Duodenal mucosa (tissue), 2 donors: ENCODE data around the gene OSBPL10.

Experiments
- H3K27ac ChIP-seq: one replicate; pipeline ENCODE4 v1.7.0; 2013; ENCODE audit warnings: low read depth, low read length
- H3K27me3 ChIP-seq, 2 donors: one replicate each; pipeline ENCODE4 v1.7.0; 2013; ENCODE audit warnings: low read length in 2 of 2, control low read depth in 1 of 2; ENCODE audit not compliant: insufficient read depth in 2 of 2, control insufficient read depth in 1 of 2
- H3K36me3 ChIP-seq, 2 donors: one replicate each; pipeline ENCODE4 v1.7.0; 2013; ENCODE audit warnings: low read length in 2 of 2, control low read depth in 1 of 2; ENCODE audit not compliant: insufficient read depth in 2 of 2, control insufficient read depth in 1 of 2
- H3K4me1 ChIP-seq, 2 donors: one replicate each; pipeline ENCODE4 v1.7.0; 2013; ENCODE audit warnings: low read length in 2 of 2, control low read depth in 1 of 2; ENCODE audit not compliant: insufficient read depth in 2 of 2, control insufficient read depth in 1 of 2
- H3K4me3 ChIP-seq, 2 donors: one replicate each; pipeline ENCODE4 v1.7.0; 2013; ENCODE audit warnings: low read length in 2 of 2, low read depth in 1 of 2
- H3K9ac ChIP-seq, 2 donors: one replicate each; pipeline ENCODE4 v1.7.0; 2013; ENCODE audit warnings: low read length in 2 of 2, low read depth in 1 of 2
- H3K9me3 ChIP-seq, 2 donors: one replicate each; pipeline ENCODE4 v1.7.0; 2013; ENCODE audit warnings: low read length in 2 of 2, control low read depth in 1 of 2; ENCODE audit not compliant: control insufficient read depth in 1 of 2

Gene OSBPL10

GRCh38 chr3:31947162-31947561 is 33.9 kb downstream of the OSBPL10 start:
- Histone ChIP-seq H3K9me3 (no peaks in the 10 kb centered on the region), H3K4me3 (no peak overlapping the region), H3K27ac (no peak overlapping the region), H3K9ac (no peak overlapping the region), H3K4me1 (peaks cover 15 to 16% of the 10 kb centered on the region in 2 donors), H3K27me3 (no peaks in the 10 kb centered on the region), H3K36me3 (no peaks in the 10 kb centered on the region)

DNA sequence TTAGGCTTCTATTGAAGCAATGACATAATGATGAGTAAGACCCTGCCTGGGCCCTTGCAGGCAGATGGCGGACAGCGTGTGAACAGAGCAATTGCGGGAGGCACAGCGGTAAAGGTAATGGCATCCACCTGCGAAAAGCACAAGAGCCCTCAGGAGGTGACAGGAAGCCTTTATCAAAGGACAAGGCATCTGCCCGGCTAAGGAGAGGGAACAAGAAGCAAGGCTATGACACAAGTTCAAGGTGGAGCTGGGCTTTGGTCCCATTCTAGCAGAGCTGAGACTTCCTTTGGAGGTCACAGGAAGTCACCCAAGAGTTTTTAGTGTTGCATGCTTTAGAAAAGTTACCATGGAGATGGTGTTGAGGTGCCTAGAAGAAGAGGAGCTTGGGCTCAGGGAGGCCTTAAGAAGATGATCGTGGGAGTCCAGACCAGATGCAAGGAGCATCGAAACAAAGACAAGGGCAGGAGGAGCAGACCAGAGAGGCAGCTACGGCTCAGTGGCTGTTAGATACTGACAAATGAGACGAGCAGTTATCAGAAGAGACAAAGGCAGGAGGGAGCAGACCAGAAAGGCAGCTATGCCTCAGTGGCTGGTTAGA is 34.5 kb downstream of the OSBPL10 start:
- H3K4me3 ChIP-seq, result no peak overlapping the region
- H3K4me1 ChIP-seq, result peaks cover 15 to 16% of the 10 kb centered on the region in 2 donors
- no peak overlapping the region for H3K27ac ChIP-seq
- no peaks in the 10 kb centered on the region for H3K9me3 ChIP-seq
- H3K27me3 ChIP-seq, result no peaks in the 10 kb centered on the region
- H3K36me3 ChIP-seq, result no peaks in the 10 kb centered on the region
- no peak overlapping the region for H3K9ac ChIP-seq

DNA sequence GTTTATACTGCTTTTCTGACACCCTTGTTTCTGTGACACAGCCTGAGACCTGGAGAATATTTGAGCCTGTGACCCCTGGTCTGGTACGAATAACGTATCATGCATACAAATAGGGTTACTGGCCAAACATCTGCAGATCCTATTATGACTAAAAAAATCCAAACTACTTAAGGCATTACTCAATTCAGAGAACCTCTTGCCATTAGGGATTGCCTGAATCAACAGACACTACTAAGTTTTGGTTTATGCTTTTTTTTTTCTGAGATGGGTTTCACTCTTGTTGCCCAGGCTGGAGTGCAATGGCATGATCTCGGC is 35.4 kb downstream of the OSBPL10 start:
- Histone ChIP-seq H3K9ac (no peak overlapping the region), H3K36me3 (no peaks in the 10 kb centered on the region), H3K27me3 (no peaks in the 10 kb centered on the region), H3K4me3 (no peak overlapping the region), H3K4me1 (peaks cover 15 to 16% of the 10 kb centered on the region in 2 donors), H3K9me3 (no peaks in the 10 kb centered on the region), H3K27ac (no peak overlapping the region)

DNA sequence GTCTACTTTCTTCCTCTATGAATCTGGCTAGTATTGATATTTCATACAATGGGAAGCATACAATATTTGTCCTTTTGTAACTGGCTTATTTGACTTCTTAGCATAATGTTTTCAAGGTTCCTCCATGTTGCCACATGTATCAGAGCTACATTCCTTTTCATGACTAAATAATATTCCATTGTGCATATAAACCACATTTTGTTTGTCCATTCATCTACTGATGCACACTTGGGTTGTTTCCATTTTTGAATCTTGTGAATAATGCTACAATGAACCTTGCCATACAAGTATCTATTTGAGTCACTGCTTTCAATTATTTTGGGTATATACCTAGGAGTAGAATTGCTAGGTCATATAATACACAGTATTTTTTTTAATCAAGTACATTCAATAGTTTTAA is 38.0 kb downstream of the OSBPL10 start:
- peaks cover 9 to 11% of the 10 kb centered on the region in 2 donors for H3K4me1 ChIP-seq
- H3K36me3 ChIP-seq, result no peaks in the 10 kb centered on the region
- no peak overlapping the region for H3K9ac ChIP-seq
- H3K4me3 ChIP-seq, result no peak overlapping the region
- no peak overlapping the region for H3K27ac ChIP-seq
- no peaks in the 10 kb centered on the region for H3K9me3 ChIP-seq
- H3K27me3 ChIP-seq, result no peaks in the 10 kb centered on the region

DNA sequence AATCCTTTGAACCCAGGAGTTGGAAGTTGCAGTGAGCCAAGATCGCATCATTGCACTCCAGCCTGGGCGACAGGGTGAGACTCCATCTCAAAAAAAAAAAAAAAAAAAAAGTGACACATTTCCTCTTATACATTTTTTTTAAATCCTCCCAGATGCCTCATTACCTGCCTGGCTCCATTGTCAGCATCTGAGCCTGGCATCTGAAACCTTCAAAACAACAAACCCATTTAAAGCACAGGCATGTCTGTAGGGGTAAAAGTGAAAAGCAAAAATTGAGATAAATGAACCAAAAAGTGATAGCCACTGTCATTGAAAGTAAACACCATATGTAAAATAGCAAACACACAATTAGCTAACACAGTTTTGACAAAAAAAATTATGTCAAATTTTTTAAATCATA is 38.6 kb downstream of the OSBPL10 start:
- H3K9me3 ChIP-seq, result no peaks in the 10 kb centered on the region
- H3K4me1 ChIP-seq, result peaks cover 3 to 5% of the 10 kb centered on the region in 2 donors
- H3K36me3 ChIP-seq, result no peaks in the 10 kb centered on the region
- H3K27ac ChIP-seq, result no peak overlapping the region
- no peaks in the 10 kb centered on the region for H3K27me3 ChIP-seq
- no peak overlapping the region for H3K4me3 ChIP-seq
- no peak overlapping the region for H3K9ac ChIP-seq

GRCh38 chr3:31937225-31937624 is 43.8 kb downstream of the OSBPL10 start:
- Histone ChIP-seq H3K4me3 (no peak overlapping the region), H3K9me3 (no peaks in the 10 kb centered on the region), H3K27ac (no peak overlapping the region), H3K36me3 (no peaks in the 10 kb centered on the region), H3K27me3 (no peaks in the 10 kb centered on the region), H3K4me1 (peaks cover 0 to 9% of the 10 kb centered on the region in 2 donors), H3K9ac (no peak overlapping the region)

DNA sequence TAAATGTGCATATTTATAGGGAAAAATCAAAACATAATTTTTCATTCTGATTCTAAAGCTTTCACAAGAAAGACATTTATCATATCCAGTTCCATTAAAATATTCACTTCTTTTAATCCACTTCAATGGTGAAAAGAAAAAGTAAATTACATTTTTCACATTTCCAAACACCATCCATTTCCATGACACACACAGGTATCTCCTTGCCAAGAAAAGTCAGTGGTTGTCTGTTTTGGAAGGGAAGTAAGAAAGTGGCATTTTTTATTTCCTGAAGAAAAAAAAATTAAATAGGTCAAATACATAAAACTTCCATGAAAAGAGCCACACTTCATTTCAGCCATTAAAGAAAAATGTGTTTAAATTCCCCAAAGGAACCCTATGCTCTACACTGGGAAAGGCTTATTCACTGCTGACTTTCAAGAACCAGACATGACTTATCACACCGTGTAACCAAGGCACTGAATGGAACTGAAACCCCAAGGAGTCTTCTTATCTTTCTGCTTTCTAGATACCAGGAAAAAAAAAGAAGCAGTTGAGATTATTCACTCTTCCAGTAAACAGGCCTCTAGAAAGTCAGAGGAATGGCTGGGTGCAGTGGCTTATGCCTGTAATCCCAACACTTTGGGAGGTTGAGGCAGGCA is 44.5 kb downstream of the OSBPL10 start:
- no peak overlapping the region for H3K4me3 ChIP-seq
- no peak overlapping the region for H3K27ac ChIP-seq
- H3K9ac ChIP-seq, result no peak overlapping the region
- H3K4me1 ChIP-seq, result peaks cover 0 to 9% of the 10 kb centered on the region in 2 donors
- no peaks in the 10 kb centered on the region for H3K9me3 ChIP-seq
- no peaks in the 10 kb centered on the region for H3K36me3 ChIP-seq
- no peaks in the 10 kb centered on the region for H3K27me3 ChIP-seq

DNA sequence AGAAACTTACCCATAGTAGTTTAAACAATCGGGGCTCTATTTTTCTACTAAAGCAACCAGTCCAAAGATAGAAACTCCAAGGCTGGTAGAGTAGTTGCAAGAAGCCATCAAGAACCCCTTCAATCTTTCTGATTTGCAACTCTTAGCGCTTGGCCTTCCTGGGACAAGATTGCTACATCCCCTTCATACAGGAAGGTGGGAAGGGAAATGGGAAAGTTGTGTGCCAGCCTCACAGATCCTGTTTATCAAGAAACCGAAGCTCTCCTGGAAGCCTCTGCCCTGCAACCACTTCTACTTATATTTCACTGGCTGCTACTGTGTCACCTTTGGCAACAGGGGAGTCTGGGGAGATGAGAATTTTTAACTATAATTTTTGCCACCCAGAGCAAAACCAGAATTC is 46.2 kb downstream of the OSBPL10 start:
- H3K4me3 ChIP-seq, result no peak overlapping the region
- no peaks in the 10 kb centered on the region for H3K36me3 ChIP-seq
- no peak overlapping the region for H3K9ac ChIP-seq
- H3K27me3 ChIP-seq, result no peaks in the 10 kb centered on the region
- H3K27ac ChIP-seq, result no peak overlapping the region
- H3K9me3 ChIP-seq, result no peaks in the 10 kb centered on the region
- H3K4me1 ChIP-seq, result peaks cover 0 to 9% of the 10 kb centered on the region in 2 donors

DNA sequence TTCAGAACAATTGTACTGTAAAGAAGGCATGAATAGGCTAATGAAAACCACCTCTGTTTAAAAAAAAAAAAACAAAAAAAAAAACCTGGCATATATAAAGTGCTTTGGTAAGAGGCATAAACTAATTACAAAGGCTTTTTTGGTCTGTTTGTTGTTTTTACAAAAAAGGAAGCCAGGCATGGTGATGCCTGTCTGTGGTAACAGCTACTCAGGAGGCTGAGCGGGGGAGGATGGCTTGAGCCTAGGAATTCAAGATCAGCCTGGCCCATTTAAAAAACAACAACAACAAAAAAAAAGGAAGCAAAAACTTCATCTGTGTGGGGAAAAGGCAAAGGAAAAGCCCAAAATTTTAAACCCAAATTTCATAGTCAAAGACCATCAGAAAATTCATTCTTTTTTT is 47.0 kb downstream of the OSBPL10 start:
- Histone ChIP-seq H3K4me3 (no peak overlapping the region), H3K4me1 (peaks cover 0 to 9% of the 10 kb centered on the region in 2 donors), H3K36me3 (no peaks in the 10 kb centered on the region), H3K27ac (no peak overlapping the region), H3K9ac (no peak overlapping the region), H3K9me3 (no peaks in the 10 kb centered on the region), H3K27me3 (no peaks in the 10 kb centered on the region)

DNA sequence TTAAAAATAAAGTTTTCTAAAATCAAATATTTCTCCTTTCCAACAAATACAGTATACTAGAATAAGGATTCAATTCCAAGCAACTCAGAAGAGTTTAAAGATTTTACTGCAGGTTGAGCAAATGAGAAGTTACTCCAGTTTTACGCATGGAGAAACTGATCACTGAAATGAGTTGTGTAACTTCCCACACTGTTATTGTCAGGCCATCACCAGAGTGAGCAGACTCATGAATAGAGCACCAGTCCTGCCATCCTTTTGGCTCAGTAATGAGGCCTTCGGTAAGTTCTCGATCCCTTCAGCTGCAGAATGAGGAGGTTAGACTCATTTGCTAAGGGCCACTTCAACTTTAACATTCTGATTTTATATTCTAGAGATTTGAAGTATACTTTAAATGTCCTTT is 48.1 kb downstream of the OSBPL10 start:
- H3K9ac ChIP-seq, result no peak overlapping the region
- peaks cover 0 to 9% of the 10 kb centered on the region in 2 donors for H3K4me1 ChIP-seq
- no peaks in the 10 kb centered on the region for H3K36me3 ChIP-seq
- H3K4me3 ChIP-seq, result no peak overlapping the region
- no peak overlapping the region for H3K27ac ChIP-seq
- no peaks in the 10 kb centered on the region for H3K27me3 ChIP-seq
- no peaks in the 10 kb centered on the region for H3K9me3 ChIP-seq
